OCI-LY1 (cell line): ENCODE data around the gene PTPRT.

Source experiments
- EZH2 ChIP-seq: fragments of 200-600 bp; sonication (generic), shearing (Covaris generic); IDR thresholded peaks from 2 replicates; pipeline ENCODE4 v1.8.0; 2017; ENCODE audit warnings: borderline replicate concordance, mixed run types, mild to moderate bottlenecking, antibody characterized with exemption, low read length, moderate library complexity, mixed read lengths
- TF ChIP-seq, protein P1 (sequence below): fragments of 200-600 bp; sonication (generic), shearing (Covaris generic); IDR thresholded peaks from 2 replicates; pipeline ENCODE4 v1.5.1; 2017; ENCODE audit warnings: mild to moderate bottlenecking, antibody characterized with exemption, low read length, moderate library complexity, mixed read lengths

DNA sequence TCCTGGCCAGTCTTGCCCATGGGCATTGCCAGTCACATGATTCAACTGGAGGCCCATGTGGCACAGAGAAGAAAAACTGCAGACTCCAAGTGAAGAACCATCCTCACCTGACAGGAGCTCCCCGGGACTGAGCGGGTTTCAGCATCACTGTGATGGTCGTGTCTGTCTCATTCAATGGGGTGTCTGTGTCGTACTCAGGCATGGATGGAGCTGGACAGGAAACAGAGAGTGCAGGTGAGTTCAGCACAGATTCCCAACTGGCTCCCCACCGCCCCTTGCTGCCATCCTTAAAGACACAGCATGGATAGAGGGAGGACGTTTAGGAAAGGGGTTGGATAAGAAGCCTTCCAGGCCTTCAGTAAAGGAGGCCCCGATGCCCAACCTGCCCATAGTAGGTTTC lies 839.2 kb downstream of the PTPRT start:
- TF ChIP-seq, protein P1, sequence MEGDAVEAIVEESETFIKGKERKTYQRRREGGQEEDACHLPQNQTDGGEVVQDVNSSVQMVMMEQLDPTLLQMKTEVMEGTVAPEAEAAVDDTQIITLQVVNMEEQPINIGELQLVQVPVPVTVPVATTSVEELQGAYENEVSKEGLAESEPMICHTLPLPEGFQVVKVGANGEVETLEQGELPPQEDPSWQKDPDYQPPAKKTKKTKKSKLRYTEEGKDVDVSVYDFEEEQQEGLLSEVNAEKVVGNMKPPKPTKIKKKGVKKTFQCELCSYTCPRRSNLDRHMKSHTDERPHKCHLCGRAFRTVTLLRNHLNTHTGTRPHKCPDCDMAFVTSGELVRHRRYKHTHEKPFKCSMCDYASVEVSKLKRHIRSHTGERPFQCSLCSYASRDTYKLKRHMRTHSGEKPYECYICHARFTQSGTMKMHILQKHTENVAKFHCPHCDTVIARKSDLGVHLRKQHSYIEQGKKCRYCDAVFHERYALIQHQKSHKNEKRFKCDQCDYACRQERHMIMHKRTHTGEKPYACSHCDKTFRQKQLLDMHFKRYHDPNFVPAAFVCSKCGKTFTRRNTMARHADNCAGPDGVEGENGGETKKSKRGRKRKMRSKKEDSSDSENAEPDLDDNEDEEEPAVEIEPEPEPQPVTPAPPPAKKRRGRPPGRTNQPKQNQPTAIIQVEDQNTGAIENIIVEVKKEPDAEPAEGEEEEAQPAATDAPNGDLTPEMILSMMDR, result no peak
- no peak for TF ChIP-seq EZH2
